Measurements from ENCODE around the gene C6orf62.
"Not testable (repeated sequence)": the region's sequence is repeated elsewhere in the genome, so short reads cannot be mapped to it uniquely, and the experiment has no call there.

The C6orf62 gene

GRCh38 chr6:24742216-24742738 is 23.3 kb upstream of the C6orf62 start:
- no peak for DNase-seq (ENCODE audit: low read depth)

- DNase-seq (ENCODE audit: low read depth): no peak
Observed at GRCh38 chr6:24740861-24741260, 21.9 kb upstream of the C6orf62 start.

- no peak for DNase-seq (ENCODE audit: low read depth)
Observed at GRCh38 chr6:24738741-24739140, 19.8 kb upstream of the C6orf62 start.

DNA sequence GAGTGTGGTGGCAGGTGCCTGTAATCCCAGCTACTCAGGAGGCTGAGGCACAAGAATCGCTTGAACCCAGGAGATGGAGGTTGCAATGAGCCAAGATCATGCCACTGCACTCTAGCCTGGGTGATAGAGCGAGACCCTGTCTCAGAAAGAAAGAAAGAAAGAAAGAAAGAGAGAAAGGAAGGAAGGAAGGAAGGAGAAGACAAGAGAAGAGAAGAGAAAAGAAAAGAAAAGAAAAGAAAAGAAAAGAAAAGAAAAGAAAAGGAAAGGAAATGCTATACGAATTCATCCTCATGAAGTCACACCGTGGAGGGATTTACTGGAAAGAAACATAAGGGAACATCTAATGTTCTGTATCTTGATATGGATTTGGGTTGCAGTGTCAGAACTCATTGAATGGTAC is 15.8 kb upstream of the C6orf62 start:
- not testable (repeated sequence) for DNase-seq (ENCODE audit: low read depth)

DNA sequence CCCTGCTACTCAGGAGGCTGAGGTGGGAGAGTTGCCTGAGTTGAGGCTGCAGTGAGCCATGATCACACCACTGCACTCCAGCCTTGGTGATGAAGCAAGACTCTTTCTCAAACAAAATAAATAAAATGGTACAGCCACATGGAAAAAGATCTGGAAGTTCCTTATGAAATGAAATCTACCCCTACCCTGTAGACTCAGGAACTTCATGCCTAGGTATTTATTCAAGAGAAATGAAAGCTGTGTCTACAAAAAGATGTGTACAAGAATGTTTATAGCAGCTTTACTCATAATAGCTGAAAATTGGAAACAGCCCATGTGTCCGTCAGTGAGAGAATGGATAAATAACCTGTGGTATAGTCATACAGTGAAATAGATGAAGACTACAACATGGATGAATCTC is 15.2 kb upstream of the C6orf62 start:
- no peak for DNase-seq (ENCODE audit: low read depth)

DNA sequence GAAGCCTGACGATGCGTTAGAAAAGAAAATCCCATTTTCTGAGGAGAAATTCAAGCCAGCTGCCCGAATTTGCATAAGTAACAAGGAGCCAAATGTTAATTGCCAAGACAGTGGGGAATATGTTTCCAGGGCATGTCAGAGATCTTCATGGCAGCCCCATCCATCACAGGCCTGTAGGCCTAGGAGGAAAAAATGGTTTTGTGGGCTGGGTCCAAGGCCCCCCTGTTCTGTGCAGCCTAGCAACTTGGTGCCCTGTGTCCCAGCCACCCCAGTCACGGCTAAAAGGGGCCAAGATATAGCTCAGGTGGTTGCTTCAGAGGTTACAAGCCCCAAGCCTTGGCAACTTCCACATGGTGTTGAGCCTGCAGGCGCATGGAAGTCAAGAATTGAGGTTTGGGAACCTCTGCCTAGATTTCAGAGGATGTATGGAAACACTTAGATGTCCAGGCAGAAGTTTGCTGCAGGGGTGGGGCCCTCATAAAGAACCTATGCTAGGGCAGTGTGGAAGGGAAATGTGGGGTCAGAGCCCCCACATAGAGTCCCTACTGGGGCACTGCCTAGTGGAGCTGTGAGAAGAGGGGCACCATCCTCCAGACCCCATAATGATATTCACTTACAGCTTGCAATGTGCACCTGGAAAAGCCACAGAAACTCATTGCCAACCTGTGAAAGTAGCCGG is 12.6 kb upstream of the C6orf62 start:
- not testable (repeated sequence) for DNase-seq (ENCODE audit: low read depth)

DNA sequence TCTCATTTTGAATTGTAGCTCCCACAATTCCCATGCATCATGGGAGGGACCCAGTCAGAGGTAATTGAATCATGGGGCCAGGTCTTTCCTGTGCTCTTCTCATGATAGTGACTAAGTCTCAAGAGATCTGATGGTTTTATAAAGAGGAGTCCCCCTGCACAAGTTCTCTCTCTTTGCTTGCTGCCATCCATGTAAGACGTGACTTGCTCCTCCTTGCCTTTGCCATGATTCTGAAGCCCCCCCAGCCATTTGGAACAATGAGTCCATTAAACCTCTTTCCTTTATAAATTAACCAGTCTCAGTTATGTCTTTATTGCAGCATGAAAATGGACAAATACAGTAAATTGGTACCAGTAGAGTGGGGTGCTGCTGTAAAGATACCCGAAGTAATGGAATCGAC is 11.7 kb upstream of the C6orf62 start:
- DNase-seq (ENCODE audit: low read depth): not testable (repeated sequence)

DNA sequence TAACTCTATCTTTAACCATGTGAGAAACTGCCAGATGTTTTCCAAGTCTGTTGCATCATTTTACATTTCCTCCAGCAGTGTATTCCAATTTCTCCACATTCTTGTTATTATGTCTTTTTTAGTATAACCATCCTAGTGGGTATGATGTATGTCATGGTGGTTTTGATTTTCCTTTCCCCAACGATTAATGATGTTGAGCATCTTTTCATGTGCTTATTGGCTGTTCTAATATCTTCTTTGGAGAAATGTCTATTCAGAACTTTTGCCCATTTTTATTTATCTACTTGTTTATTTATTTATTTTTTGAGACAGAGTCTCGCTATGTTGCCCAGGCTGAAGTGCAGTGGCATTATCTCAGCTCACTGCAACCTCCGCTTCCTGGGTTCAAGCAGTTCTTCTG is 4.3 kb upstream of the C6orf62 start:
- DNase-seq (ENCODE audit: low read depth): no peak

- DNase-seq (ENCODE audit: low read depth): no peak
Observed at GRCh38 chr6:24721461-24722215, 2.7 kb upstream of the C6orf62 start.

GRCh38 chr6:24720604-24721460 is 1.9 kb upstream of the C6orf62 start:
- DNase-seq (ENCODE audit: low read depth): peak; percentile 100

DNA sequence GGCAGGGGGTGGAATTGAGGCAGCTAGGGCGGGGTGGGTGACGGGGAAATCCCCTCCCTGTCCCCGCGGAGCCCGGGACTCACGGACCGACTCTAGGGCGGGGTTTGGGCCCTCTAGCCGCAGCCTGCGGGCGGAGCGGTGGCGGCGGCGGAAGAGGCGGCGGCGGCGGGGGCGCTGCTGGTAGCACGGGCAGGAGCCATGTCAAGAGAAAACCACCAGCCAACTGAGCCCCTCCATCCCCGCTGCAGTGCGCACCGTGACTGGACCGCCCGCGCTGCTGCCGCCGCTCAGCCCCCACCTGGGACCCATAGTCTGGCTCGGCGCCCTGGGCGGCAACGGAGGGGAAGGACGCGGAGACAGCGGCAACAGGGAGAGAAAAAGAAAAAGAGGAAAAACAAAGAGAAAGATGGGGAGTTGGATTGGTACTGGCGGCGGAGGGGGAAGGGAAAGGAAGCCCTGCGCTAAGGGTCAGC is 1.2 kb upstream of the C6orf62 start:
- DNase-seq (ENCODE audit: low read depth): peak; percentile 83

DNA sequence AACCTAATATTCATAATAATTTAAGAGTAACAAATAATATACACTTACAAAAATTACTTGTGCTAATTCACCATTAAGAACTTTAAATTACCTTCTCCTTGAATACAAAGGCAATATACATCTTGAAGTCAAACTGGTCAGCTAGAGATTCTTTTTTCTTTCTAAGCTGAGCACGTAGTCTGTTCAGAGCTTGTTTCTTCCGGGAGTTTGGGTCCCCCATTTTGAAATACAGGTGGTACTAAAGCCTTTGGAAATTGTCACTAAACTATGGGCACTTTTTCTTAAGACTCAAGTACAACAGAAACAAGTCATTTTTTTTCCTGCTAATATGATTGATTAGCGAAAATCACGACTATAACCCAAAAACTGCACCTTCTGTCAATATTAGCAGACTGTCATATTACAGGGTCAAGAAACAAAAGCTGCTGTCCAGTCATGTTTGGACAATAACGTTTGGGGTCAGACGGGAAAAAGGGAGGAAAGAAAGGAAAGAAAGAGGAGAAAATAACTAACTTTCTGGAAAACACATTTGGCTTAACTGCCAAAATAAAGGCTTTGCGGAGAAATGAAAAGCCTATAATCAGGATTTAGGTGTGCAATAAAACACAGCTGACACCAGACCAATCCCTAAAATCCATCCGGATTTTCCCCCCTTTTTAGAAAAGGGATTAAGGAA is 367 bp downstream of the C6orf62 start:
- DNase-seq (ENCODE audit: low read depth): no peak

- not testable (repeated sequence) for DNase-seq (ENCODE audit: low read depth)
Observed at GRCh38 chr6:24716602-24717148, 2.3 kb downstream of the C6orf62 start.

DNA sequence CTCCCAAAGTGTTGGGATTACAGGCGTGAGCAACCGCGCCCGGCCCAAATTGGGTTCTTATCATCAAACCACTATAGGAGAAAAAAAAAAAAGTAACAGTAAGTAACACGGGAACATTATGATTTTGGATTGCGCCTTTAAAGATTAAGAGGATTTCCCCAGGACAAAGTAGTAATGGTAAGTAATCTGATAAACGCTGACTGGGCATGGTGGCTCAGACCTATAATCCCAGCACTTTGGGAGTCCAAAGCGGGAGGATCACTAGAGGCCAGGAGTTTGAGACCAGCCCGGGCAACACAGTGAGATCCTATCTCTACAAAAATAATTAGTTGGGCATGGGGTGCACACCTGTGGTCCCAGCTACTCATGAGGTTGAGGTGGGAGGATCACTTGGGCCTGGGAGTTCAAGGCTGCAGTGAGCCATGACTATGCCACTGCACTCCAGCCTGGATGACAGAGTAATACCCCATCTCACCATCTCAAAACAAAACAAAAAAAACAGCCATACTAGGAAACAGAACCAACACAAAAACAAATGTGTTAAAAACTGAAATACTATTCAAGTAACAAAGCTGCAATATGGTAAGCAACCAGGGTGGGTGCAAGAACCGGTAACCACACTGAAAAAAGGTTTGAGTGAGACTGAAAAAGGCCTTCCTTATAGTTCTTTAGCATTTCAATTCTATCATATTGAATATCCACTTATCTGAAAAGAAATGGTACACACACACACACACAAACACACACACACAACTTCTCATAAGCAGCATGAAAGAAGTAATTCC is 8.2 kb downstream of the C6orf62 start:
- DNase-seq (ENCODE audit: low read depth): no peak

DNA sequence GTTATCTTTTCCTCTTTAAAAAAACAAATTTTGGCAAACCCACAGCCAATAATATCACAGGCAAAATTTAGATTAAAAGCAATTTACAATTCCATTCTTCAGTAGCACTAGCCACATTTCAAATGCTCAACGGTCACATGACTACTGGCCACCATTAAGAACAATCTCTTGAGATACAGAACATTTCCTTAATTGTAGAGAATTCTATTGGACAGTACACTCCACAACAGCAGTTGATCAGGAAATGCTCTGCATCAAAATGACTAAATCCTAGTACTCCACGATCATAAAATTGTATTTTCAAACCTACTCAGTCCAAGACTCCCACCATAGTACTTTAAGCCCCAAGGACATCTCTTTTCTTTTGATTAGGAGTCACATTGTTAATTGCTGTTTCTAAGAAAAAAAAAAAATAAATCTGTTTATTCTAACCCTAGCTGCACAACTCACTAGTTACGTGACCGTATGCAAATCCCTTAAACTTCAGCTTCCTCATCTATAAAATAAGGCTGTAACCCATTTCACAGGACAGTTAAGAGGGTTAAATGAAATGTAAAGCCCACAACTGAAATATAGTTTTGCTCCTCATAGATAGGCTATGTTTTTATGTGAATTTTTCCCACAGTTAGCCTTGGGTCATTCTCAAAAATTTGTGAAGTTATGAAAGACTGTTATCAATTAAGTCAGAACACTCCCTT is 9.8 kb downstream of the C6orf62 start:
- no peak for DNase-seq (ENCODE audit: low read depth)

GRCh38 chr6:24708612-24709011 is 10.3 kb downstream of the C6orf62 start:
- DNase-seq (ENCODE audit: low read depth): no peak

- no peak for DNase-seq (ENCODE audit: low read depth)
Observed at GRCh38 chr6:24704468-24704867, 14.5 kb downstream of the C6orf62 start.

GRCh38 chr6:24702720-24703282 is 16.2 kb downstream of the C6orf62 start:
- no peak for DNase-seq (ENCODE audit: low read depth)

GRCh38 chr6:24699521-24700359 is 19.2 kb downstream of the C6orf62 start:
- DNase-seq (ENCODE audit: low read depth): no peak

Measured in stimulated activated CD4-positive, alpha-beta T cell treated with anti-CD3 and anti-CD28 coated beads, Interleukin-2, amount 100 ng/mL, for 4 hours (primary cell).